Measurements from ENCODE around the gene GPR143.

Gene GPR143

GRCh38 chrX:9707306-9708033 is 58.2 kb downstream of the GPR143 start:
- no peak for DNase-seq

GRCh38 chrX:9706421-9706820 is 59.2 kb downstream of the GPR143 start:
- DNase-seq = no peak

- DNase-seq = no peak
Observed at GRCh38 chrX:9704876-9705465, 60.7 kb downstream of the GPR143 start.

GRCh38 chrX:9703406-9703805 is 62.2 kb downstream of the GPR143 start:
- DNase-seq = no peak

GRCh38 chrX:9701790-9702189 is 63.9 kb downstream of the GPR143 start:
- DNase-seq = no peak

- DNase-seq = no peak
Observed at GRCh38 chrX:9700555-9700954, 65.1 kb downstream of the GPR143 start.

- no peak for DNase-seq
Observed at GRCh38 chrX:9698576-9698975, 67.1 kb downstream of the GPR143 start.

GRCh38 chrX:9693307-9694001 is 72.2 kb downstream of the GPR143 start:
- DNase-seq = no peak

GRCh38 chrX:9690046-9690445 is 75.6 kb downstream of the GPR143 start:
- DNase-seq = no peak

- no peak for DNase-seq
Observed at GRCh38 chrX:9688833-9689232, 76.8 kb downstream of the GPR143 start.

GRCh38 chrX:9687899-9688298 is 77.7 kb downstream of the GPR143 start:
- DNase-seq = peak; percentile 28

- no peak for DNase-seq
Observed at GRCh38 chrX:9683350-9683749, 82.3 kb downstream of the GPR143 start.

- no peak for DNase-seq
Observed at GRCh38 chrX:9682861-9683260, 82.8 kb downstream of the GPR143 start.

GRCh38 chrX:9682456-9682855 is 83.2 kb downstream of the GPR143 start:
- no peak for DNase-seq

- DNase-seq = no peak
Observed at GRCh38 chrX:9681422-9681821, 84.2 kb downstream of the GPR143 start.

- no peak for DNase-seq
Observed at GRCh38 chrX:9681011-9681410, 84.6 kb downstream of the GPR143 start.

- DNase-seq = peak; percentile 14
Observed at GRCh38 chrX:9678215-9678965, 87.3 kb downstream of the GPR143 start.

- DNase-seq = no peak
Observed at GRCh38 chrX:9677098-9677739, 88.4 kb downstream of the GPR143 start.

- DNase-seq = no peak
Observed at GRCh38 chrX:9676738-9677097, 88.9 kb downstream of the GPR143 start.

GRCh38 chrX:9676306-9676705 is 89.3 kb downstream of the GPR143 start:
- no peak for DNase-seq

Measured in islet precursor cell (in vitro differentiated cells).